GM21367 (cell line): ENCODE results near the gene S1PR1.
A peak's percentile ranks its signal among the peaks of the same experiment; 100 is the strongest.

Experiments
- ATAC-seq: cut with Tn5 transposase; IDR thresholded peaks from one replicate; pipeline ENCODE4 v1.9.1; 2021; ENCODE audit not compliant: unreplicated experiment

The S1PR1 gene

GRCh38 chr1:101245246-101245927, 8.6 kb downstream of the S1PR1 start:
- no peak for ATAC-seq

GRCh38 chr1:101247404-101248287, 10.8 kb downstream of the S1PR1 start:
- peak; percentile 88 for ATAC-seq

- no peak for ATAC-seq
These were observed 13.4 kb downstream of the S1PR1 start for GRCh38 chr1:101250222-101250621.

- ATAC-seq: no peak
These were observed 13.9 kb downstream of the S1PR1 start for GRCh38 chr1:101250656-101251272.

- no peak for ATAC-seq
These were observed 14.7 kb downstream of the S1PR1 start for GRCh38 chr1:101251504-101251903.

GRCh38 chr1:101253976-101254674, 17.3 kb downstream of the S1PR1 start:
- ATAC-seq: no peak

GRCh38 chr1:101257500-101258325, 20.9 kb downstream of the S1PR1 start:
- peak; percentile 87 for ATAC-seq

GRCh38 chr1:101259744-101260148, 22.9 kb downstream of the S1PR1 start:
- ATAC-seq: no peak

- ATAC-seq: no peak
These were observed 23.9 kb downstream of the S1PR1 start for GRCh38 chr1:101260556-101261350.

GRCh38 chr1:101261623-101262022, 24.8 kb downstream of the S1PR1 start:
- ATAC-seq: no peak

- ATAC-seq: no peak
These were observed 25.2 kb downstream of the S1PR1 start for GRCh38 chr1:101262060-101262459.

- ATAC-seq: no peak
These were observed 26.0 kb downstream of the S1PR1 start for GRCh38 chr1:101262630-101263348.

- ATAC-seq: no peak
These were observed 27.9 kb downstream of the S1PR1 start for GRCh38 chr1:101264697-101265096.

GRCh38 chr1:101265684-101266083, 28.9 kb downstream of the S1PR1 start:
- no peak for ATAC-seq

- no peak for ATAC-seq
These were observed 30.3 kb downstream of the S1PR1 start for GRCh38 chr1:101267082-101267481.

GRCh38 chr1:101268893-101269292, 32.1 kb downstream of the S1PR1 start:
- no peak for ATAC-seq

- no peak for ATAC-seq
These were observed 38.9 kb downstream of the S1PR1 start for GRCh38 chr1:101275672-101276071.

GRCh38 chr1:101276818-101277217, 40.0 kb downstream of the S1PR1 start:
- ATAC-seq: no peak

GRCh38 chr1:101278238-101278637, 41.4 kb downstream of the S1PR1 start:
- ATAC-seq: no peak
